Suprapubic skin (tissue), 4 donors: Measurements from ENCODE around the gene KRT13. TPM values are rescaled to one million over a fixed set of nuclear protein-coding genes. Genes with fewer than 3 reads are reported as not detected.

ENCODE experiments used
- DNase-seq, 2 donors: peaks; one replicate each; pipeline ENCODE4 v3.0.0-alpha.2; 2019; ENCODE audit warnings: low spot score in 2 of 2
- H3K27ac ChIP-seq: fragments of 200-600 bp; sonication (generic); one replicate; pipeline ENCODE4 v1.5.1; 2019
- H3K27me3 ChIP-seq: fragments of 200-600 bp; sonication (generic); one replicate; pipeline ENCODE4 v1.5.1; 2019
- H3K36me3 ChIP-seq: fragments of 200-600 bp; sonication (generic); one replicate; pipeline ENCODE4 v1.5.1; 2019
- H3K4me1 ChIP-seq: fragments of 200-600 bp; sonication (generic); one replicate; pipeline ENCODE4 v1.5.1; 2019
- H3K4me3 ChIP-seq: fragments of 200-600 bp; sonication (generic); one replicate; pipeline ENCODE4 v1.5.1; 2019; ENCODE audit warnings: mild to moderate bottlenecking
- H3K9me3 ChIP-seq: fragments of 200-600 bp; sonication (generic); one replicate; pipeline ENCODE4 v1.5.1; 2019
- EP300 ChIP-seq: sonication (generic); formaldehyde crosslinking; IDR thresholded peaks from one replicate; pipeline ENCODE4 v1.6.1; 2017; ENCODE audit warnings: antibody characterized with exemption
- POLR2A ChIP-seq, 2 donors: fragments of 450-650 bp; IDR thresholded peaks; one replicate each; pipeline ENCODE4 v1.6.1; 2017; ENCODE audit warnings: antibody characterized with exemption in 2 of 2, mild to moderate bottlenecking in 2 of 2, moderate library complexity in 2 of 2
- POLR2AphosphoS5 ChIP-seq, 3 donors: sonication (generic); formaldehyde crosslinking; IDR thresholded peaks; one replicate each; pipeline ENCODE4 v1.6.1; 2017; ENCODE audit warnings: antibody characterized with exemption in 3 of 3
- WGBS: methylation state at CpG from one replicate; pipeline ENCODE4 v1.1.5; 2018; 5-methylcytosine and 5-hydroxymethylcytosine counted together
- total RNA-seq, 4 donors: library from RNA; depleted of rRNA; stranded (reverse); fragments of >200 nt; gene quantifications; one replicate each; pipeline ENCODE4 v1.1.0, GENCODE V29; 2016
- TF ChIP-seq, protein P1 (sequence below), 2 donors: fragments of 200-600 bp in 1 of 2; fragments of 450-650 bp in 1 of 2; sonication (generic) in 1 of 2; IDR thresholded peaks; one replicate each; pipeline ENCODE4 v1.5.1; 2016 to 2019; ENCODE audit warnings: antibody characterized with exemption in 2 of 2, mild to moderate bottlenecking in 1 of 2, moderate library complexity in 1 of 2

KRT13 gene
- total RNA-seq, 4 donors from 2014 or later = 0.51 TPM; not detected in 3

DNA sequence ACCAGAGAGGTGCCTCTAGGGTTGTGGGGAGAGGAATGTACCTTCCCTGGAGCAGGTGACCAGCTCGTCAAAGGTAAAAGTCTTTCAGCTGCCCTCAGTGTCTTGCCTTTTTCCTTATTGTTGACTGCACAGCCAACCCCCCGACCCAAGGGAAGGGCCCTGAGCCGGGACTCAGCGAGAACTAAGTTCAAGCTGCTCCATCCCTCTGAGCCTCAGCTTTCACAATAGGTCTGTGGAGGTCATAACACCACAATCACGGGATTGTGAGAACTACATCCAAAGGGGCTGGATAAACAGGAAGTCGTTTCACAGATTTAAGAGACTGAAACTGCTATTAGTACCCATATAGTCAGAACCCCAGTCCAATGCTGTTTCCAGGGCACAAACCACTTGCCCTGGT, 13.1 kb downstream of the KRT13 start:
- peaks cover 9% of the 10 kb centered on the region for H3K4me1 ChIP-seq
- no peaks in the 10 kb centered on the region for H3K36me3 ChIP-seq
- no peak overlapping the region for H3K27ac ChIP-seq
- H3K27me3 ChIP-seq = peaks cover 4% of the 10 kb centered on the region
- TF ChIP-seq POLR2A (IDR thresholded peaks at IDR 0.05) (no peak), EP300 (no peak), POLR2AphosphoS5 (IDR thresholded peaks at IDR 0.05) (no peak)
- TF ChIP-seq, protein P1, sequence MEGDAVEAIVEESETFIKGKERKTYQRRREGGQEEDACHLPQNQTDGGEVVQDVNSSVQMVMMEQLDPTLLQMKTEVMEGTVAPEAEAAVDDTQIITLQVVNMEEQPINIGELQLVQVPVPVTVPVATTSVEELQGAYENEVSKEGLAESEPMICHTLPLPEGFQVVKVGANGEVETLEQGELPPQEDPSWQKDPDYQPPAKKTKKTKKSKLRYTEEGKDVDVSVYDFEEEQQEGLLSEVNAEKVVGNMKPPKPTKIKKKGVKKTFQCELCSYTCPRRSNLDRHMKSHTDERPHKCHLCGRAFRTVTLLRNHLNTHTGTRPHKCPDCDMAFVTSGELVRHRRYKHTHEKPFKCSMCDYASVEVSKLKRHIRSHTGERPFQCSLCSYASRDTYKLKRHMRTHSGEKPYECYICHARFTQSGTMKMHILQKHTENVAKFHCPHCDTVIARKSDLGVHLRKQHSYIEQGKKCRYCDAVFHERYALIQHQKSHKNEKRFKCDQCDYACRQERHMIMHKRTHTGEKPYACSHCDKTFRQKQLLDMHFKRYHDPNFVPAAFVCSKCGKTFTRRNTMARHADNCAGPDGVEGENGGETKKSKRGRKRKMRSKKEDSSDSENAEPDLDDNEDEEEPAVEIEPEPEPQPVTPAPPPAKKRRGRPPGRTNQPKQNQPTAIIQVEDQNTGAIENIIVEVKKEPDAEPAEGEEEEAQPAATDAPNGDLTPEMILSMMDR (IDR thresholded peaks at IDR 0.05) = no peak
- DNase-seq = no peak
- no peaks in the 10 kb centered on the region for H3K9me3 ChIP-seq
- 52% methylated on average over 6 of the region's 6 CpGs for WGBS
- no peak overlapping the region for H3K4me3 ChIP-seq

DNA sequence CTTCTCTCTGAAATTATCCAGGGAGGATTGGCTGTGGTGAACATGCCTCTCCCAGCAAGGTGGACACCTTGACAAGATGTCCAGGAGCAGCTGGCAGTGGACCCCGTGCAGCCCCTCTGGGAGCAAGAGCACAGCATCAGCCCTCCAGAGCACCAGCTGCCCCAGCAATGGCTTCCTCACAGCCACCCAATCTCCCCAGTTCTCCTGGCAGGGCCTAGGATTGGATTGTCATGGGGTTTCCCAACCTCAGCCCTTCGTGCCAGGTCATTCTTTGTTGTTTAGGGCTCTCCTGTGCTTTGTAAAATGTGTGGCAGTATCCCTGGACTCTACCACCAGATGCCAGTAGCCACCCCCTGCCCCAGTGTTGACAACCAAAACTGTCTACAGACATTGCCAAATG, 13.9 kb downstream of the KRT13 start:
- TF ChIP-seq, protein P1 (IDR thresholded peaks at IDR 0.05) = no peak
- TF ChIP-seq POLR2A (IDR thresholded peaks at IDR 0.05) = no peak
- 100% methylated on average over 1 of the region's 2 CpGs for WGBS
- Histone ChIP-seq H3K36me3 (no peaks in the 10 kb centered on the region), H3K4me1 (peaks cover under 1% of the 10 kb centered on the region), H3K27me3 (peaks cover 5% of the 10 kb centered on the region), H3K4me3 (no peak overlapping the region), H3K9me3 (no peaks in the 10 kb centered on the region), H3K27ac (no peak overlapping the region)
- no peak for DNase-seq

DNA sequence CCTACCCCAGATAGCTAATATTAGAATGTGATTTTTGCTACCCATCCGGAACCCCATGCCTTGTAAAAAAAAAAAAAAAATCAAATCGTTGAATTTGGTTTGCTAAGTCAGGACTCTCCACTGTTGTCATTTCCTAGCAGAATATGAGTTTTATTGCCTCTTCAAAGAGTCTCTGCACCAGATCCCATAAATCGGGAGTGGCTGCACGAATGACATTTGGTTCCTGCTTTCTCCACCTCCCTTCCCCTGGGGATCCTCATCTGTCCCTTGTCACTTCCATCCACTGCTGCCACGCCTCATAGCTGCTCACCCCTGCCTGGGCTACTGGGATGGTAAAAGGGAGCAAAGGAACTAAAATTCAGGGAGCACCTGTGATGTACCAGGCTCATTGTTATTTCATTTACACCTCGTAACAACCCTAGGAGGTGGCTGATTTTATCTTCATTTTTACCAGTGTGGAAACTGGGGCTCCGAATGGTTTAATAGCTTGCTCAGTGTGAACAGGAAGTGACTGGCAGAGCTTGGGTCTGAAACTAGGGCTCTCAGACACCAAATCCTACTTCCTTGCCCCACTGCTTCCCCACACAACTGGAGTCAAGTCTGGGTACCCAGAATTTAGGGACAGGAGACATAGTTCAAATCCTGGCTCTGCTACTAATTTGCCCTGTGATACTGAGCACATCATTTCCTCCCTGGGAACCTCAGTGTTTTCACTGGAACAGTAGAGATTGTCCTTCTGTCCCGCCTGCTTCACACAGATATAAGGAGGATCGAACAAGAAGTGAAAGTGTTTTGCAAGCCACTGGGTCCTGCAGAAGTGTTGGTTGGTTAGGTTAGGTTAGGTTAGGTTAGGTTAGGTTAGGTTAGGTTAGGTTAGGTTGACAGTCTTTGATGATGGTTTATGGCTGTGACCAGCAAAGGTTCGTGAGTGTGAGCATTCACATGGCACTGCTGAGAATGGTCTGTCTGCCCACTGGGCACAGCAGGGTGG, 15.1 kb downstream of the KRT13 start:
- no peak overlapping the region for H3K27ac ChIP-seq
- 73% methylated on average over 10 of the region's 10 CpGs for WGBS

DNA sequence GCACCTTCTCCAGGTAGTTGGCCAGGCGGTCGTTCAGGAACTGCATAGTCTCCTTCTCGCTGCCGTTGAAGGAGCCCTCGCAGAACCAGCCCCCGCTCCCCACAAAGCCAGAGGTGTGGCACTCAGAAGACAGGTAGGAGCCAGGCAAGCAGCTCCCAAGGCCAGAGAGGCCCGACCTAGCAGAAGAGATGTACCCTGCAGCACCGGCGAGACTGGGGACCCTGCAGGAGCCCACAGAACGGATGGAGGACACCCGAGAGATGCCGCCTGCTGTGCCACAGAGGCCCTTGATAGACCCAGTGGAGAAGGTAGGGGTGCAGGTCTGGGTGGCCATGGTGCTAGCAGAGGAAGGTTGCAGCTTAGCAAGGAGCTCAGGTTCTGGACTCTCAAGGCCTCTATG, 15.9 kb downstream of the KRT13 start, which contains the start of gene KRT36:
Gene KRT36 (minus strand): TSS at position 380 of the 400 bp plus-strand sequence. CDS start 46 bp downstream, at position 334.
- no peak for DNase-seq
- H3K4me3 ChIP-seq = no peak within 1 kb of the TSS
- H3K27me3 ChIP-seq = peaks cover 10% of the 10 kb centered on the region
- H3K9me3 ChIP-seq = no peaks in the 10 kb centered on the region
- H3K36me3 ChIP-seq = no peaks in the 10 kb centered on the region
- no peak within 1 kb of the TSS for H3K27ac ChIP-seq
- H3K4me1 ChIP-seq = no peaks in the 10 kb centered on the region
- TF ChIP-seq POLR2AphosphoS5 (IDR thresholded peaks at IDR 0.05) (no peak), EP300 (no peak), POLR2A (IDR thresholded peaks at IDR 0.05) (no peak)
- TF ChIP-seq, protein P1 (IDR thresholded peaks at IDR 0.05) = no peak
- 100% methylated on average over 3 of the region's 12 CpGs for WGBS

More for the DNA sequence above, 15.1 kb downstream of the KRT13 start:
- no peak overlapping the region for H3K4me3 ChIP-seq
- no peaks in the 10 kb centered on the region for H3K36me3 ChIP-seq
- H3K9me3 ChIP-seq = no peaks in the 10 kb centered on the region
- no peaks in the 10 kb centered on the region for H3K4me1 ChIP-seq
- no peak for DNase-seq
- TF ChIP-seq POLR2AphosphoS5 (IDR thresholded peaks at IDR 0.05) (no peak), POLR2A (IDR thresholded peaks at IDR 0.05) (no peak), EP300 (no peak)
- TF ChIP-seq, protein P1 (IDR thresholded peaks at IDR 0.05) = no peak
- peaks cover 9% of the 10 kb centered on the region for H3K27me3 ChIP-seq

DNA sequence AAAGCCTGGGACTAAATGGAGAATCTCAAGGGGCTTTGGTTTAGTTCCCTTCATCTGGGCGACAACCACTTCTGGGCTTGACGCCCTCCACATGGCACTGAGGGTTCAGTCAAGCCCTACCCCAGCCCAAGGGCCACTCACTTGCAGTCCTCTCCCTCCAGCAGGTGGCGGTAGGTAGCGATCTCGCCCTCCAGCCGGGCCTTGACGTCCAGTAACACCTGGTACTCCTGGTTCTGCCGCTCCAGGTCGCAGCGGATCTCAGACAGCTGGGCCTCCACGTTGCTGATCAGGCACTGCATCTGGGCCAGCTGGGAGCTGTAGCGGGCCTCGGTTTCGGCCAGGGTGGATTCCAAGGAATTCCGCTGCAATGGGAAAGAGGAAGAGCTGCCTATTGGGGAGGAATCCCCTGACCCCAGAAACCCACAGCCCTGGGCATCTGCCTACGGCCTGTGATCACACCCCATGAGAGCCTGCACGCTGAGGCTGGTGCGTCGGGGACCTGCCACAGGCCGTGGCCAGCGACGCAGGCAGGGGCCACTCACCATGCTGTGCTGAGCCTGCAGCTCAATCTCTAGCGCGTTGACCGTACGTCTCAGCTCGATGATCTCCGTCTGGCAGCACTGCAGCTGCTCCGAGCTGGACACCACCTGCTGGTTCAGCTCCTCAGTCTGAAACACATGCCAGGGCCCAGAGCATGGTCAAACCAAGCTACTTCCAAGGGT, 18.4 kb downstream of the KRT13 start:
- H3K27ac ChIP-seq = no peak overlapping the region
- DNase-seq = no peak
- WGBS = 88% methylated on average over 11 of the region's 29 CpGs
- H3K36me3 ChIP-seq = no peaks in the 10 kb centered on the region
- no peaks in the 10 kb centered on the region for H3K9me3 ChIP-seq
- H3K4me3 ChIP-seq = no peak overlapping the region
- TF ChIP-seq, protein P1 (IDR thresholded peaks at IDR 0.05) = no peak
- TF ChIP-seq POLR2AphosphoS5 (IDR thresholded peaks at IDR 0.05) (no peak), POLR2A (IDR thresholded peaks at IDR 0.05) (no peak), EP300 (no peak)
- H3K27me3 ChIP-seq = peaks cover 10% of the 10 kb centered on the region
- H3K4me1 ChIP-seq = no peaks in the 10 kb centered on the region
